Activated T-helper 1 cell treated with anti-CD3 and anti-CD28 coated beads, Interleukin-12 subunit alpha, Interleukin-12 subunit beta, Interleukin-2, Interleukin-4 antibody, amounts not matched to agents 30 ng/mL and 10 ng/mL and 1 ng/mL, durations not matched to agents 14 hours and 24 hours and 36 hours (primary cell): ENCODE measurements around the gene PRRG4. TPM values are rescaled to one million over a fixed set of nuclear protein-coding genes. Genes with fewer than 3 reads are reported as not detected.
"Not testable (repeated sequence)": the region's sequence is repeated elsewhere in the genome, so short reads cannot be mapped to it uniquely, and the experiment has no call there.

Experiments
- DNase-seq: peaks from one replicate; pipeline ENCODE4 v3.0.0; 2021; ENCODE audit warnings: low spot score
- H3K27ac Mint-ChIP-seq: one replicate; pipeline ENCODE4 v1.8.0; 2021; ENCODE audit warnings: mild to moderate bottlenecking, mixed read lengths
- H3K27me3 Mint-ChIP-seq: one replicate; pipeline ENCODE4 v1.8.0; 2022; ENCODE audit warnings: mild to moderate bottlenecking, moderate library complexity, mixed read lengths; ENCODE audit not compliant: insufficient read depth
- H3K36me3 Mint-ChIP-seq: one replicate; pipeline ENCODE4 v1.8.0; 2021; ENCODE audit warnings: low read depth, mixed read lengths
- H3K4me1 Mint-ChIP-seq: one replicate; pipeline ENCODE4 v1.8.0; 2021; ENCODE audit warnings: low read depth, mixed read lengths
- H3K4me3 Mint-ChIP-seq: one replicate; pipeline ENCODE4 v1.8.0; 2021; ENCODE audit warnings: mild to moderate bottlenecking, moderate library complexity, mixed read lengths
- H3K9me3 Mint-ChIP-seq: one replicate; pipeline ENCODE4 v1.8.0; 2021; ENCODE audit warnings: mixed read lengths
- intact Hi-C: fragments of 100-400 bp; cut with micrococcal nuclease; formaldehyde crosslinking; loops from one replicate; pipeline ENCODE4 v1.15.1; 2024
- total RNA-seq: library from RNA; stranded (reverse); gene quantifications from 2 replicates; pipeline ENCODE4 v1.2.3, GENCODE V29; 2022

Gene PRRG4
- total RNA-seq, 1 donor from 2014 or later, result 0.83 TPM

DNA sequence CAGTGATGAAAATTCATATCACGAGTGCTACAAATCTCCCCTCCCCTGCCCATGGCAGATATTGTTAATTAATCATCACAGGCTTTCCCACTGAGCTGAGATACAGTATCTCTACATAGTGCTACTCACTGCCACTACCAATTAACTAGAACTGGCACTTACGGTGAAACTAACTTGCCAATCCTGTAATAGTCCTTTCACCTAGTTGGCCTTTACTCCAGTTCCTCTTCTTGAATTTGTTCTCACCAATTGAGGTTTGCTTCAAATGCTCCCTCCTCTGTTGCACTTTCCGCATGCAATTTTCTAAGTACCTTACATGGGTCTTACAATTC lies 11.9 kb upstream of the PRRG4 start:
- Mint-ChIP-seq H3K4me3 (no peak overlapping the region), H3K36me3 (no peaks in the 10 kb centered on the region)
- intact Hi-C loops, result no loop called here

DNA sequence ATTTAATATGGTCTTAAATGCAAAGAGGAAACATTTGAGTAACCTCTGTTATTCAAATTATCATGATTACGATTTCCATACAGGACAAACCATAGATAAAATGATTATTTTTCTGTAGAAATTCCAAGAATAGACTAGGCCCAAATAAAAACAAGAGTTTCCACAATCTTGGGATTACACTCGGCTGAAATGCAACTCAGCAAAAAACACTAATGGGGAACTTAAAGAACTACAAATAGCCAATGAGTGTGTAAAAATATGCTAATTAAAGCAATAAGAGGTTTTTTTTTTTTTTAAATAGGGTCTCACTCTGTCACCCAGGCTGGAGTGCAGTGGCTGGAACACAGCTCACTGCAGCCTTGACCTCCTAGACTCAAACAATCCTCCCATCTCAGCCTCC lies 10.5 kb upstream of the PRRG4 start:
- intact Hi-C loops, result no loop called here
- Mint-ChIP-seq H3K36me3 (no peaks in the 10 kb centered on the region), H3K9me3 (no peaks in the 10 kb centered on the region), H3K4me3 (no peak overlapping the region), H3K27ac (no peak overlapping the region), H3K27me3 (peaks cover 7% of the 10 kb centered on the region), H3K4me1 (peaks cover 10% of the 10 kb centered on the region)
- DNase-seq, result no peak

More for the DNA sequence above, 11.9 kb upstream of the PRRG4 start:
- Mint-ChIP-seq H3K4me1 (peaks cover 10% of the 10 kb centered on the region), H3K27ac (no peak overlapping the region), H3K9me3 (no peaks in the 10 kb centered on the region), H3K27me3 (peaks cover 7% of the 10 kb centered on the region)
- no peak for DNase-seq

DNA sequence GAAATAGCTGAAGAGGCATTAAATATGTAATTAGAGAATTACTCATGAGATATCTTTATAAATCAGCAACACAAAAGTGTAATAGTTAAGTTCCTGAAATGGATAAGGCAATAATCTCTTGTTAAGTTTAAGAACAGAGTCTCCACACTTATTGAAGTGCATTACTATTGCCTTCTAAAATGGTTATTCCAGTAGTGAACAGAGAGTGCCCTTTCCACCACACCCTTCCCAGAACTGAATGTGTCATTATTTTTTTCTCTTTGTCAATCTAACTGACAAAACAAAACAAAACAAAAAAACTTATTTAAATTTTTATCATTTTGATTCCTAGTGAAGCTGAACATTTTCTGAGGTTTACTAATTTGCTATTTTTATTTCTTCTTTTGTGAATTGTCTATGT lies 9.2 kb upstream of the PRRG4 start:
- peaks cover 5% of the 10 kb centered on the region for H3K27me3 Mint-ChIP-seq
- DNase-seq, result no peak
- H3K4me3 Mint-ChIP-seq, result no peak overlapping the region
- H3K27ac Mint-ChIP-seq, result no peak overlapping the region
- H3K4me1 Mint-ChIP-seq, result peaks cover 10% of the 10 kb centered on the region
- no peaks in the 10 kb centered on the region for H3K36me3 Mint-ChIP-seq
- H3K9me3 Mint-ChIP-seq, result no peaks in the 10 kb centered on the region
- intact Hi-C loops, result loop anchor here (2.0 kb wide), 1 partner anchor 72 kb away; the partner anchor contains the start of gene QSER1

DNA sequence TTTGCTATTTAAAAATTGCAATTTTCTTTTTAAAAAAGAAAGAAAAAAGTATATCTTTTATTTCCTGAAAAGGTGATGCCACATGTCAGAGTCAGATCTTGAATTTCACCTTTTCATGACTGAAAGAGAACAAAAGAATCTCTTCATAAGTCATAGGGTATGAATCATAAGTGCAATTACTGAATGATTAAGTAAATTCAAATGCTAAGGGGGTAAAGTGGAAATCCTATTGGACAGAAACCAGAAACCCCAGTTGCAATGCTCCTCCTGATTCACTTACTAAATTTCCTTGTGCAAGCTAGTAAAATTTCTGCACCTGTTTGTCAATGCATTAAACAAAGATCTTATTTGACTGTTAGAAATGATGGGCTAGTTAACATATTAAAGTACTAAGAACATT lies 8.2 kb upstream of the PRRG4 start:
- Mint-ChIP-seq H3K4me3 (no peak overlapping the region), H3K4me1 (peaks cover 10% of the 10 kb centered on the region), H3K36me3 (no peaks in the 10 kb centered on the region), H3K9me3 (no peaks in the 10 kb centered on the region), H3K27me3 (no peaks in the 10 kb centered on the region), H3K27ac (no peak overlapping the region)
- DNase-seq, result no peak
- intact Hi-C loops, result loop anchor here (2.0 kb wide), 1 partner anchor 71 kb away; the partner anchor contains the start of gene QSER1

DNA sequence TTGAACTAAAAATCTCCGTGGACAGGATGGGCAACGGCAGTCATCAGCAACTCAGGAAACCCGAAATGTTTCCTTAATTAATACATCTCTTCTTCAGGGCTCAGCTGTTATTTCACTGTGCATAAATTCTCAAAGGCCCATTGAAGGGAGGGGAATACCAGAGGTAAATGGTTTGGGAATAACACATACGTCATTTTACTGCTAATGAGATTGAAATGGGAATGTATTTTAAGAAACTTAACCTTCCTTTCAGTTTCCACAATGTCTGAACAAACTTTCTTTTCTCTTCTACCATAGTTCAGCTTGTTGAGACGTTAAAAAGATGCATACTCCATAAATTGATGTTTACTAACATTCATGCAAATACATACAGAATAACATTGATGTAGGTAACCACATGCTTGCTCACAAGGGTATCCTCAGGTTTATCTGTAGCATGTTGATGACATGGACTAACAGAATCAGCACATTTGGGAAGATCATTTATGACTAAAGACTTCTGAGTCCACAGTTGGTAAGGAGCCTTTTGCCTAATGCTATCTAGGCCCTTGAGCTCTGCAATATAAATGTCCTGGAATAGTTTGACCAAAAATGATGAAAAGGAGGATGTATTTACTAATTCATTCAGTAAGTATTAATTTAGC lies 7.7 kb upstream of the PRRG4 start:
- Mint-ChIP-seq H3K27ac (no peak overlapping the region), H3K36me3 (no peaks in the 10 kb centered on the region), H3K27me3 (no peaks in the 10 kb centered on the region), H3K4me1 (peaks cover 10% of the 10 kb centered on the region), H3K4me3 (no peak overlapping the region), H3K9me3 (no peaks in the 10 kb centered on the region)
- intact Hi-C loops, result loop anchor here (2.0 kb wide), 1 partner anchor 71 kb away; the partner anchor contains the start of gene QSER1
- DNase-seq, result no peak

DNA sequence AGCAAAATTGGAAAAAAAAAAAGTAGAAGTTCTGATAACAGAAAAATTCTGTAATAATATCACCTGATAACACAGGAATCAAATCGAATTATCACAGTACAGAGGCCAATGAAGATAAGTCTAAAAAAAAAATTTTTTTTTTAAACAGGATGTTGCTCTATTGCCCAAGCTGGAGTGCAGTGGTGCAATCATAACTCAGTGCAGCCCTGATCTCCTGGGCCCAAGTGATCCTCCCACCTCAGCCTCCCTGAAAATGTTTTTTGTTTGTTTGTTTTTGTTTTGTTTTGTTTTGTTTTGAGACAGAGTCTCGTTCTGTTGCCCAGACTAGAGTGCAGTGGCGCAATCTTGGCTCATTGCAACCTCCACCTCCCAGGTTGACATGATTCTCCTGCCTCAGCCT lies 6.1 kb upstream of the PRRG4 start:
- H3K36me3 Mint-ChIP-seq, DNase-seq, H3K27ac Mint-ChIP-seq, H3K9me3 Mint-ChIP-seq, H3K27me3 Mint-ChIP-seq, H3K4me1 Mint-ChIP-seq, H3K4me3 Mint-ChIP-seq, intact Hi-C loops: not testable (repeated sequence)

DNA sequence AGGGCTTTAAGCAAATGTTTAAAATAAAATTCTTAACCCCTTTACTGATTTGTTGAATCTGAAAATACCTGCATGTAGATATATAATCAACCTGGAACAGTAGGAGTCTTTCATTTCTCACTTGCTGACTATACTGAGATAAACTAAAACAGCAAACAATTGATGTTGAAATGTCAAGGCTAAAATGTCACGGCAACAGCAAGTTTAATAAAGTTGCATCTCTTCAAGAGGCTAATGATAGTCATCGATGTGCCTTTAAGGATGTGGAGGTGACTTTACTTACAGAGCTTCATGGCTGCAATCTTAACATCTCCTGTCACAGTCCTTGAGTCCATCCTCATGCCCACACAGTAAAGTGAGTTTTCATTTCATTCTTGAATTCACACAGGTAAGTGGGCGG lies 3.6 kb upstream of the PRRG4 start:
- intact Hi-C loops, result loop anchor here (5.0 kb wide), 1 partner anchor 239 kb away; no protein-coding TSS in a partner anchor
- Mint-ChIP-seq H3K36me3 (no peaks in the 10 kb centered on the region), H3K4me3 (no peak overlapping the region), H3K4me1 (peaks cover 17% of the 10 kb centered on the region), H3K27ac (no peak overlapping the region), H3K27me3 (peaks cover 10% of the 10 kb centered on the region), H3K9me3 (no peaks in the 10 kb centered on the region)
- no peak for DNase-seq

DNA sequence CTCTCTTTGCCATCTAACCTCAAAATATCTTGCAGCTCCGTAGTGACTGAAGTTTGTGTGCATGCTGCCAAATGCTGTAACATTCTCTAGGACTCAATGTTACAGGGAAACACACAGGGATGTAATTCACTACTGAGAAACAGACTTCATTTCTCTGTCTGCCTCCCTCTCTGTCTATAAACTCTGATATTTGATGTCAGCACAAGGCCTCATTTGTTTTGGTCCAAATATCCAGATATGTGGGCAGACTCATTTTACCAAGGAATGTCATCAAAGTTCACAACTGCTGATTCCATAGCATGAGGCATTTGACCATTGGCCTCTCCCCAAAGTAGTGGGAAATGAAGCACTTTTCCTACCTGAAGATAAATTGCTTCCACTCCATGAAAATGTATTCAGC lies 2.5 kb upstream of the PRRG4 start:
- no peak overlapping the region for H3K4me3 Mint-ChIP-seq
- H3K27me3 Mint-ChIP-seq, result peaks cover 17% of the 10 kb centered on the region
- H3K9me3 Mint-ChIP-seq, result no peaks in the 10 kb centered on the region
- H3K36me3 Mint-ChIP-seq, result no peaks in the 10 kb centered on the region
- H3K27ac Mint-ChIP-seq, result no peak overlapping the region
- intact Hi-C loops, result loop anchor here (5.0 kb wide), 1 partner anchor 240 kb away; no protein-coding TSS in a partner anchor
- peaks cover 8% of the 10 kb centered on the region for H3K4me1 Mint-ChIP-seq
- DNase-seq, result no peak

DNA sequence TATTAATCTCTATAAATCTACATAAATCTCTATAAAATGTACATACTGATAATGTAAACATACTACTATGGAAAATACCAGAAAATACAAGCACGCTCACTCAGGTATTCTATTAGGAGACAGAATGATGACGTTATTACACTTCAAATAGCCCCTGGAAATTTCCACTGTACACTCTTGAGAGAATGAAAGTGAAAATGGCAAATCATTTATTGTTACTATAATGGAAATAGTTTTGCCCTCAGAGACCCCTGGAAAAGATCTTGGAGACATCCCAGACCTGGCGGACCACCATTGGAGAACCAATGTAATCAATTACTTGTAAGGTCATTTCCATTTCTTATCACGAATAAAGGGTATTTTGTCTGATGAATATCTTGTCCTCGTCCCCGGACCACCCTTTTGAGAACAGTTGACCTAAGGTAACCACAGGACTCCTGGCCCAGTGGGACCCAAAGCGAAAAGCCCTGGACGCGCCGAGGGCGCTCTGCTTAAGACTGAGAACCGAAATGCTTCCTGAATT lies 509 bp upstream of the PRRG4 start:
- Mint-ChIP-seq H3K27ac (peak overlapping the region; percentile 82), H3K9me3 (no peaks in the 10 kb centered on the region), H3K36me3 (no peaks in the 10 kb centered on the region), H3K27me3 (peaks cover 21% of the 10 kb centered on the region), H3K4me3 (peak overlapping the region; percentile 90), H3K4me1 (peaks cover 7% of the 10 kb centered on the region)
- DNase-seq, result no peak
- intact Hi-C loops, result loop anchor here (2.0 to 5.0 kb wide), 2 partner anchors 64 to 242 kb away; partner anchors contain the start of gene QSER1

DNA sequence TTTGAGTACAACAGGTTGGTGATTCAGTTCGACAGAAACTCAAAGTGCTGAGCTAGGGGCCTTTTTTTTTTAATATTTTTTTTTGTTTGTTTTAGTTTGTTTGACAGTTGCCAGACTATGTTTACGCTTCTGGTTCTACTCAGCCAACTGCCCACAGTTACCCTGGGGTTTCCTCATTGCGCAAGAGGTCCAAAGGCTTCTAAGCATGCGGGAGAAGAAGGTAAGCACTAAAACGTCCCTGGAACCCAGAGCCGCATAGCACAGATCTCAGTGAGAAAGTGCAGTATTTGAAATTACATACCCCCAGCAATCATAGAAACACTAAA lies 649 bp downstream of the PRRG4 start:
- intact Hi-C loops, result no loop called here
- Mint-ChIP-seq H3K4me1 (peaks cover 7% of the 10 kb centered on the region), H3K27ac (peak overlapping the region; percentile 42), H3K9me3 (no peaks in the 10 kb centered on the region), H3K4me3 (peak overlapping the region; percentile 66), H3K27me3 (peaks cover 23% of the 10 kb centered on the region), H3K36me3 (no peaks in the 10 kb centered on the region)
- DNase-seq, result no peak

DNA sequence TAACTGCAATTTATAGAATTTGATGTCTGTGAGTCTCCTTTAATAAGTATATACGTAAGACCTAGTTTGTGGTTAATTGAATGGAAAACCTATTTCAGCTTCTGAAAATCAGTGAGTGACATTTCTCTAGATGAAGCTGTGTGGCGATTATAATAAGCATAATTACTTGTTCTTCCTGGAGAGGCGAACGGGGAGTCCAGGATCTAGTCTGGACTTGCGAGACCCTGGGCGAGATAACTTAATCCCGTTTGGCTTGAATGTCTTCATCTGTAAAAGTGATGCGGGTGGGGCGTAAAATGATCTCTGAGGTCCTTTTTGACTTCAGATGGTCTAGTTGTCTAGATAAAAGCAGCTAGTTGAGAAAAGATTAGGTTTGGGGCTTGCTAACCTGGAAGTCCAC lies 1.1 kb downstream of the PRRG4 start:
- peaks cover 7% of the 10 kb centered on the region for H3K4me1 Mint-ChIP-seq
- no peaks in the 10 kb centered on the region for H3K36me3 Mint-ChIP-seq
- peak overlapping the region; percentile 66 for H3K4me3 Mint-ChIP-seq
- intact Hi-C loops, result no loop called here
- peaks cover 23% of the 10 kb centered on the region for H3K27me3 Mint-ChIP-seq
- no peak for DNase-seq
- no peak overlapping the region for H3K27ac Mint-ChIP-seq
- no peaks in the 10 kb centered on the region for H3K9me3 Mint-ChIP-seq

DNA sequence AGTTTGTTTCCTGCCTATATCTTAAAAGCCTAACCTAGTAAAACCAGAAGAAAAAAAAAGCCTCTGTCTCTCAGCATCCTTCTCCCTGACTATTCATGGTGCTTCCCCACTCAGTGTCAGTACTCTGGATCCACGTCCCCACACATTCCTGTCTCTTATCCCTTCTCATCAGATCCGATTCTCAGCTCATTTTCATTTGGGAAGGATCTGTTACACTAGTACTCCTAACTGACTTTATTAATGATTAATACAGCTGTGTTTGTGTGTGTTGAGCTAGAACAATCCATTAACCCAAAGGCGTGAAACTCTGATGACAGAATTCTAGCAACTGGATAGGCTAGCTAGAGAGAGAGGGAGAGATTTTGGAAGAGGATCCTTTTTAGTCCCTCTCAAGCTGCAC lies 1.5 kb downstream of the PRRG4 start:
- Mint-ChIP-seq H3K36me3 (no peaks in the 10 kb centered on the region), H3K27ac (no peak overlapping the region), H3K9me3 (no peaks in the 10 kb centered on the region), H3K4me1 (peaks cover 7% of the 10 kb centered on the region), H3K4me3 (peak overlapping the region; percentile 66), H3K27me3 (peaks cover 23% of the 10 kb centered on the region)
- DNase-seq, result no peak
- intact Hi-C loops, result no loop called here

DNA sequence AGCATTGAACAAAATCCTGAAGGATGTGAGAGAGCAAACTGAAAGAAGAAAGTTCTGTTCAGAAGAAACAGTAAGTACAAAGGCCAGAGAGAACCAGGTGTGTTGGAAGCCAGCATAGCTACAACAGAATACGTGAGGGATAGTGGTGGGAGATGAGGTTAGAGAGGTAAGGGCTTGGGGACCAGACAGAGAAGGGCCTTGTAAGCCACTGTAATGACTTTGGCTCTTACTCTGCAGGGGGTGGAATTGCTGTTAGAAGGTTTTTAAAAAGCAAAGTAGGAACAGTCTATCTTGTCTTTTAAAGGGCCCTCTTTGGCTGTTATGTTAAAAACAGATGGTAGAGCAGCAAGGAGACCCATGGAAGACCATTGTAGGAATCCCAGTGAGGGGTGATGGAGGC lies 4.2 kb downstream of the PRRG4 start:
- H3K27me3 Mint-ChIP-seq, result peaks cover 21% of the 10 kb centered on the region
- H3K36me3 Mint-ChIP-seq, result no peaks in the 10 kb centered on the region
- intact Hi-C loops, result no loop called here
- H3K4me1 Mint-ChIP-seq, result peaks cover 6% of the 10 kb centered on the region
- H3K9me3 Mint-ChIP-seq, result no peaks in the 10 kb centered on the region
- DNase-seq, result no peak
- H3K27ac Mint-ChIP-seq, result no peak overlapping the region
- H3K4me3 Mint-ChIP-seq, result no peak overlapping the region

DNA sequence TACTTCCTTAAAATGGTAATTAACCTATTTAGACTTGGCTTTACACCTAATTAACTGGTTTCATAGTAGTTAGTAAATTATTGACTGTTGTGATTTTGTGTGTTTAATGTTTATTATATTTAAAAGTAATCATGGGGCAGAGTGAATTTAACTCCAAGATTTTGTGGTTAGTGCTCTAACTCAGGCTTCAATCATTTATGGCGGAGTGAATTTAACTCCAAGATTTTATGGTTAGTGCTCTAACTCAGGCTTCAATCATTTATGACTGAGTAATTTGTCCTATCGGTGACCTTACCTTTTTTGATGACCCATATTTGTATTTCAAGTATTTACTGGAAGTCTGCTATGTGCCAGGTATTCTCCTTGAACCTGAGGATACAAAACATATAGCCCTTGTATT lies 7.2 kb downstream of the PRRG4 start:
- no peak overlapping the region for H3K27ac Mint-ChIP-seq
- H3K9me3 Mint-ChIP-seq, result no peaks in the 10 kb centered on the region
- H3K36me3 Mint-ChIP-seq, result no peaks in the 10 kb centered on the region
- no peak overlapping the region for H3K4me3 Mint-ChIP-seq
- DNase-seq, result no peak
- H3K4me1 Mint-ChIP-seq, result no peaks in the 10 kb centered on the region
- peaks cover 9% of the 10 kb centered on the region for H3K27me3 Mint-ChIP-seq
- intact Hi-C loops, result no loop called here
